Measurements from ENCODE around the gene FSTL4.

The FSTL4 gene

GRCh38 chr5:133195250-133195649 lies 417.1 kb downstream of the FSTL4 start:
- TF ChIP-seq ARNTL (CRISPR knock-in tag; IDR thresholded peaks at IDR 0.05; ENCODE audit: borderline replicate concordance, low read depth): no peak
- no peak for TF ChIP-seq SNAI2 (CRISPR knock-in tag; IDR thresholded peaks at IDR 0.05)
- no peak for TF ChIP-seq ZNF8 (CRISPR knock-in tag; IDR thresholded peaks at IDR 0.05)
- no peak for TF ChIP-seq TCF4 (CRISPR knock-in tag; IDR thresholded peaks at IDR 0.05; ENCODE audit: borderline replicate concordance)
- no peak for TF ChIP-seq RARB (CRISPR knock-in tag; IDR thresholded peaks at IDR 0.05)
- TF ChIP-seq GLIS3 (CRISPR knock-in tag; IDR thresholded peaks at IDR 0.05): no peak
- TF ChIP-seq CSRNP3 (CRISPR knock-in tag; IDR thresholded peaks at IDR 0.05): no peak
- TF ChIP-seq ZNF565 (CRISPR knock-in tag; conservative IDR thresholded peaks at IDR 0.05; ENCODE audit: low read depth): no peak
- TF ChIP-seq POU6F1 (CRISPR knock-in tag; IDR thresholded peaks at IDR 0.05; ENCODE audit: borderline replicate concordance, low read depth): no peak
- no peak for TF ChIP-seq CREB5 (CRISPR knock-in tag; IDR thresholded peaks at IDR 0.05; ENCODE audit: low read depth)
- TF ChIP-seq ZNF70 (CRISPR knock-in tag; IDR thresholded peaks at IDR 0.05): no peak
- TF ChIP-seq TSHZ2 (CRISPR knock-in tag; IDR thresholded peaks at IDR 0.05): no peak
- no peak for ATAC-seq

- ATAC-seq: no peak
- TF ChIP-seq PATZ1 (CRISPR knock-in tag; IDR thresholded peaks at IDR 0.05; ENCODE audit: borderline replicate concordance) (no peak), POU6F1 (CRISPR knock-in tag; IDR thresholded peaks at IDR 0.05; ENCODE audit: borderline replicate concordance, low read depth) (no peak), RARB (CRISPR knock-in tag; IDR thresholded peaks at IDR 0.05) (no peak), ZFP30 (CRISPR knock-in tag; IDR thresholded peaks at IDR 0.05) (no peak), TOX (CRISPR knock-in tag; IDR thresholded peaks at IDR 0.05; ENCODE audit: borderline replicate concordance) (no peak), GLIS3 (CRISPR knock-in tag; IDR thresholded peaks at IDR 0.05) (no peak), ARNTL (CRISPR knock-in tag; IDR thresholded peaks at IDR 0.05; ENCODE audit: borderline replicate concordance, low read depth) (no peak), PPARA (CRISPR knock-in tag; IDR thresholded peaks at IDR 0.05; ENCODE audit: borderline replicate concordance) (no peak), CREB5 (CRISPR knock-in tag; IDR thresholded peaks at IDR 0.05; ENCODE audit: low read depth) (no peak), ESRRG (CRISPR knock-in tag; IDR thresholded peaks at IDR 0.05) (no peak), ZNF8 (CRISPR knock-in tag; IDR thresholded peaks at IDR 0.05) (no peak), SNAI2 (CRISPR knock-in tag; IDR thresholded peaks at IDR 0.05) (no peak)
Measured at GRCh38 chr5:133193794-133194193, 418.5 kb downstream of the FSTL4 start.
